Measurements from ENCODE around the gene ANKMY1. TPM values are rescaled to one million over a fixed set of nuclear protein-coding genes. Genes with fewer than 3 reads are reported as not detected.
"Not testable (repeated sequence)": the region's sequence is repeated elsewhere in the genome, so short reads cannot be mapped to it uniquely, and the experiment has no call there.

ANKMY1 gene
- total RNA-seq, 1 donor from 2014 or later, result 5.6 TPM

- intact Hi-C loops (cut with DNase I), result no loop called here
- no peak for ATAC-seq (ENCODE audit: poor library complexity)
- no peak for DNase-seq
These were observed 26.8 kb downstream of the ANKMY1 start for GRCh38 chr2:240531038-240531437.

DNA sequence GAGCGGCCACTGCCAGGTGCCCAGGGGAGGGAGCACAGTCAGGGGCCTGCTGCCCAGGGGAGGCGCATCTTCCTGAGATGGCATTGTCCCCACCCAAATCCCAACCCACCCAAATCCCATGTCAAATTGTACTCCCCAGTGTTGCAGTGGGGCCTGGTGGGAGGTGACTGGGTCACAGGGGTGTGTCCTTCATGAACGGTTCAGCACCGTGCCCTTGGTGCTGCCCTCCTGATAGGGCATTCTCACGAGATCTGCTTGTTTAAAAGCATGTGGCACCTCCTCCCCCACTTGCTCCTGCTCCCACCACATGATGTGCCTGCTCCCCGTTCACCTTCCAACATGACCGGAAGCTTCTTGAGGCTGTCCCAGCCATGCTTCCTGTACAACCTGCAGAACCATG lies 27.6 kb downstream of the ANKMY1 start:
- ATAC-seq (ENCODE audit: poor library complexity), result no peak

GRCh38 chr2:240529344-240529999 lies 28.3 kb downstream of the ANKMY1 start:
- intact Hi-C loops (cut with DNase I), result no loop called here
- ATAC-seq (ENCODE audit: poor library complexity) (no peak), DNase-seq (no peak)

More for the DNA sequence above, 27.6 kb downstream of the ANKMY1 start:
- no peak for DNase-seq
- intact Hi-C loops (cut with DNase I), result no loop called here

DNA sequence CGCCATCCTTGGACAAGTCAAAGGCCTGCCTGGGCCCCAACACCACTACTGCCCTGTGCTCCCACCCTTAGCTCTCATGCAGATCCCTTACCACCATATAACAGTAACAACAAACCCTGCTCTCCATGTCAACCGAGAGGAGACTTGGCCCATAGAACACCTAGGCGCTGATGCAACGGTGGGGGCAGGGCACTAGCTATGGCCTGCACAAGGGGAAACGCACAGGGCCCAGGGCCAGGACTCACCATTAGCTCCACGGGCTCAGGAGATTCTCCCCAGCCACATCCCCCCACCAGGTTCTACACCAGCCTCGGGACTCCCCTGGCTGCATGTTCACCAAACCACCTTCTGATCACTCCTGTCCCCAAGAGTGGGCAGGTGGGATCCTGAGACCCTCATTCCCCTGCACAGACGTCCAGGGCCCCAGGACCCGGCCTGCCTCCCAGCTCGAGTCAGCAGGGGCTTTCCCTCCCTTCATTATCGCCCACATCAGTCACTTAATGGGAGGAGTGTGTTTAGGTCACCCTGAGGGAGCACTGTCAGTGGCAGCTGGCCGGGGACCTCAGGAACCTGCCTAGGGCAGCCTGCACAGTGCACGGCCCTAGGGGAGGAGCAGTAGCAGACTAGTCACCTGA lies 29.3 kb downstream of the ANKMY1 start:
- ATAC-seq (ENCODE audit: poor library complexity), result no peak
- DNase-seq, result no peak
- intact Hi-C loops (cut with DNase I), result no loop called here

DNA sequence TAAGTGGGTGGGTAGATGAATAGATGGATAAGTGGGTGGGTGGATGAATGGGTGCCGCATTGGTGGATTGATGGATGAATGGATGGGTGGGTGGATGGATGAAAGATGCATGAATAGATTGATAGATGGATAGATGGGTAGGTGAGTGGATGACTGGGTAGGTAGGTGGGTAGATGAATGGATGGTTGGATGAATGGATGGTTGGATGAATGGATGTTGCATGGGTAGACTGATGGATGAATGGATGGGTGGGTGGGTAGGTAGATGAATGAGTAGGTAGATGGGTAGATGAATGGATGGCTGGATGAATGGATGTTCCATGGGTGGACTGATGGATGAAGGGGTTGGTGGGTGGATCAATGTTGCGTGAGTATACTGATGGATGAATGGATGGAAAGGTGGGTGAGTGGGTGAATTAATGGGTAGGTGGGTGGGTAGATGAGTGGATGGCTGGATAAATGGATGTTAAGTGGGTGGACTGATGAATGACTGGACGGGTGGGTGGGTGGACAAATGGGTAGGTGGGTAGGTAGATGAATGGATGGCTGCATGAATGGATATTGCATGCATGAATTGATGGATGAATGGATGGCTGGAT lies 30.5 kb downstream of the ANKMY1 start:
- DNase-seq (no peak), ATAC-seq (ENCODE audit: poor library complexity) (no peak)
- intact Hi-C loops (cut with DNase I), result no loop called here

DNA sequence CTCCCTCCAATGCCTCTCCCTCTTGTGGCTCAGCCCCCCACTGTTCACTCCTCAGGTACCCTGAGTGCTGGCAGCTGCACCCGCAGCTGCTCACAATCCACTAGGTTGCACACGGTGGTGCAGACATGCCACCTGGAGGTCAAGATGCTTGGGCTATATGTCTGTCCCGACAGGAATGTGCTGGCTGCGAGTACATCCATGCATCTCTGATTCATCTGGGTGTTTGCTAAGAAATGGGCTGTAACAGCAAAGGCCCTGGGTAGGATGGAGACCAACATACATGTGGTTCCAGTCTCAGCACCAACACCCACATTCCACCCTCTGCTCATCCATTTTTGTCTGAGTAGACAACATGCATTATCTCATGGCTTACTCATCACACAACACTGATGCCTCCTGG lies 31.3 kb downstream of the ANKMY1 start:
- no peak for ATAC-seq (ENCODE audit: poor library complexity)
- DNase-seq, result no peak
- intact Hi-C loops (cut with DNase I), result no loop called here

GRCh38 chr2:240525802-240526201 lies 32.0 kb downstream of the ANKMY1 start:
- ATAC-seq (ENCODE audit: poor library complexity), result no peak
- intact Hi-C loops (cut with DNase I), result no loop called here
- no peak for DNase-seq

- ATAC-seq (ENCODE audit: poor library complexity), result no peak
- intact Hi-C loops (cut with DNase I), result no loop called here
These were observed 32.6 kb downstream of the ANKMY1 start for GRCh38 chr2:240524963-240525718.

GRCh38 chr2:240523451-240524281 lies 34.1 kb downstream of the ANKMY1 start:
- intact Hi-C loops (cut with DNase I), result no loop called here
- DNase-seq (no peak), ATAC-seq (ENCODE audit: poor library complexity) (no peak)

More at GRCh38 chr2:240524963-240525718, 32.6 kb downstream of the ANKMY1 start:
- DNase-seq, result no peak

- no peak for ATAC-seq (ENCODE audit: poor library complexity)
These were observed 35.4 kb downstream of the ANKMY1 start for GRCh38 chr2:240522406-240522805.

GRCh38 chr2:240521885-240522284 lies 35.9 kb downstream of the ANKMY1 start:
- intact Hi-C loops (cut with DNase I); DNase-seq; ATAC-seq (ENCODE audit: poor library complexity): not testable (repeated sequence)

More at GRCh38 chr2:240522406-240522805, 35.4 kb downstream of the ANKMY1 start:
- no peak for DNase-seq
- intact Hi-C loops (cut with DNase I), result no loop called here

DNA sequence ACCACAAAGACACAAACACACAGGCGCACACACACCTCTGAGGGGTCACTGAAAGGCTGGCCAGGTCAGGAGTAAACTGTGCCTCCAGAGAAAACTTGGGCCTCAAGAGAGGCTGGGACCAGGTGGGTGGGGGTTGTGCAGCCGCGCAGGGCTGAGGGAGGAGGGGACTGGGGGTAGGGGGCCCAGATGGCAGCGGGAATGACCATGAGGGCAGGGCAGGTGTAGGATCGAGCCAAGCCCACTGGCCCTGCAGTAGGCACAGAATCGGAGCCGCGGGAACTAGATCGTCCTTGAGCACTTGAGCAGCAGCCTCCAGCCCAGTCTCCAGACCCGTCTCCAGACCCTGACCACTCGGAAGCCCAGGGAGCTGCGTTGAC lies 36.8 kb downstream of the ANKMY1 start:
- intact Hi-C loops (cut with DNase I), result no loop called here
- ATAC-seq (ENCODE audit: poor library complexity) (no peak), DNase-seq (no peak)

GRCh38 chr2:240520130-240520973 lies 37.4 kb downstream of the ANKMY1 start:
- no peak for ATAC-seq (ENCODE audit: poor library complexity)
- intact Hi-C loops (cut with DNase I), result no loop called here

DNA sequence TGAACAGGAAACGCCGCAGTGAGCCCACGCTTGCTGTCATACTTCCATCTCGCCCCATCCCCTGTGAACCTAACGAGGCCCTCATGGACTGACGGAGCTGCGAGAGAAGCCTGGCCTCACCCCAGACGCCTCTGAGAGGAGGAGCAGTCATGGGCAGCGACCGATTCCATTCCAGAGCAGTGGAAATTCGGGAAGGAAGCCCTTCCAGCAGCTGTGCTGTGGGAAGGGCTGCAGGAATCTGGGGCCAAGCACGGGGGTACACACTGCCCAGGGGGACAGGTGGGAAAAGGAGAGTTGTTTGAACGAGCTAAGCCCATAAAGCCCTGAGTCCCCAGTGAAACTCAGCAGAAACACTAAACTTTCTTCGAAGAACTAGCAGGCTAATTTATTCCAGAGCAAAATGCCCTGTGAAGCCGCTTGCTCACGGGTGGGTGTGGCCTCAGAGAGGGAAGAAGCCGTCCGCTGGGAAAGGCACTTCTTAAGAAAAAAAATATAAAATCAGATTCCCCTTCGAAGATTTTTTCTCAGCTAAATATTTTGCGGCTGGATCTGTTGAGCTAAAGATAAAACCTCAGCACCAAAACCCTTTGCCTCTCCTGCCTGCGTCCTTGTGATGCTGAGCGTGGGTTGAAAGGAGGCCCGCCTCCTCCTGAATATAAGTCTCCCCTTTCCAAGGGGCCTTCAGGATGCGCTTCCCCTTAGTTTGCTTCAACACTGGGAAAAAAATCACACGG lies 38.2 kb downstream of the ANKMY1 start:
- ATAC-seq (ENCODE audit: poor library complexity) (no peak), DNase-seq (no peak)
- intact Hi-C loops (cut with DNase I), result no loop called here

More at GRCh38 chr2:240520130-240520973, 37.4 kb downstream of the ANKMY1 start:
- no peak for DNase-seq

- intact Hi-C loops (cut with DNase I), result no loop called here
These were observed 38.8 kb downstream of the ANKMY1 start for GRCh38 chr2:240518981-240519380.

DNA sequence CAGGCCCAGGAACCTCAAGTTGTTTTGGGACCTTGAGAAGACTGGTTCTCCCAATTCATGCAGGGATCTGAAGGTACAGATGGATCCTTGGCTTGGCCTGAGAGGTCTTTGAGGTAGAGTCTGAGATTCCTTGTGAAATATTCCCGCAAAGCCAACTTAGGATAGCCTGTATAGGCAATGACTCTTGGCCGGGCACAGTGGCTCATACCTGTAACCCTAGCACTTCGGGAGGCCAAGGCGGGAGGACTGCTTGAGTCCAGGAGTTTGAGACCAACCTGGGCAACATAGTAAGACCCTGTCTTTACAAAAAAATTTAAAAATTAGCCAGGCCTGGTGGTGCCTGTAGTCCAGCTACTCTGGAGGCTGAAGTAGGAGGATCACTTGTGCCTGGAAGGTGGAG lies 40.4 kb downstream of the ANKMY1 start:
- intact Hi-C loops (cut with DNase I), result no loop called here
- no peak for ATAC-seq (ENCODE audit: poor library complexity)
- no peak for DNase-seq

More at GRCh38 chr2:240518981-240519380, 38.8 kb downstream of the ANKMY1 start:
- ATAC-seq (ENCODE audit: poor library complexity) (no peak), DNase-seq (no peak)

GRCh38 chr2:240514631-240515030 lies 43.2 kb downstream of the ANKMY1 start:
- no peak for DNase-seq
- intact Hi-C loops (cut with DNase I), result loop anchor here (5.0 kb wide), 1 partner anchor 188 kb away; no protein-coding TSS in a partner anchor
- no peak for ATAC-seq (ENCODE audit: poor library complexity)

Measured in Right ventricle myocardium superior (tissue), 1 donor.